ENCODE measurements around the gene PEX12. TPM values are rescaled to one million over a fixed set of nuclear protein-coding genes. Genes with fewer than 3 reads are reported as not detected.
"Not testable (repeated sequence)": the region's sequence is repeated elsewhere in the genome, so short reads cannot be mapped to it uniquely, and the experiment has no call there.

PEX12 gene
- 1 to 10 TPM; 4.9 to 6.0 TPM for total RNA-seq

DNA sequence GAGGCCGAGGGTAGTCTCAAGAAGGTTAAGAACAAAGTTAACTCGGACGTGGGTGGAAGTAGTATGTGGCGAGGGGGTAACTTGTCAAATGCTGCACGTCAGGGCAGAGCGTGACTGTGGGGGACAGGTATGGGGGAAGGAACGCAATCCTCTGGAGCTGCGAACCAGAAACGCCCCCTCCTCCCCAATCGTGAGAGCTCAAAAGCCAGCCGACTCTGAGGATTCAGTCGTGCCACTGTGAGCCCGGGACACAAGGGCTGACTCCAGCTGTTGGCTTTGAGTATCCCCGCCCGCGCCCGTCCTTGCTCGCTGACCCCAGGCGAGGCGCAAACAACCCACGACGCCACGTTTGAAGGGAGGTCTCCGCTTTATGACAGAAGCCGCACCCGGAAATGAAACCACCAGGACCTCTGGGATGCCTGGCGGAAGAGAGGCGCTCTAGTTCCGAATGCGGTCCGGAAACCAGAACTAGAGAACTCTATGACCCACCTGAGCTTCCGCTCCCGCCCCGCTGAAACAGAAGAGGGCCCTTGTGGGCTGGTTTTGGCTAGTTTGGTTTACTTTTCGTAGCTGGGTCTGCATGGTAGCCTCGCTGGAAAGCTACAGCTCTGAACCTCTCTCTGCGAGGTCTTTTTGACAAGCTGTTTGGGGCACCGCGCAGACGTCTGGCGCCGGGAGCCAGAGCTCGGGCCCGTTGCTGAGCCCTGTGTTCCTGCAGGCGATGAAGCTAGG lies at the start of gene PEX12:
Gene PEX12 (minus strand): TSS at position 375 of the 732 bp plus-strand sequence. CDS start 550 bp downstream, outside the sequence.
- peaks cover 6% of the 10 kb centered on the region for H3K36me3 Mint-ChIP-seq
- peak within 1 kb of the TSS; percentile 94 for H3K4me3 Mint-ChIP-seq
- ChIA-PET CTCF (interaction anchor here (0.7 to 2.1 kb wide), 10 partner anchors 10 to 407 kb away, joined by 3 to 9 read pairs (median 4); no protein-coding TSS in a partner anchor), POLR2A (interaction anchor here (0.8 to 2.9 kb wide), 9 partner anchors 8 to 364 kb away, joined by 3 to 21 read pairs (median 9); partner anchors contain the start of genes AP2B1, SLFN12L, SLFN5 and TAF15)
- no peaks in the 10 kb centered on the region for H3K9me3 Mint-ChIP-seq
- intact Hi-C loops (cut with micrococcal nuclease) = loop anchor here (1.0 to 2.0 kb wide), 4 partner anchors 9 to 336 kb away; partner anchors contain the start of genes AP2B1 and SLFN5
- DNase-seq = peak; percentile 92
- peaks cover 20% of the 10 kb centered on the region for H3K4me1 Mint-ChIP-seq (ENCODE audit: low read depth)
- H3K27me3 Mint-ChIP-seq = no peaks in the 10 kb centered on the region
- peak within 1 kb of the TSS; percentile 98 for H3K27ac Mint-ChIP-seq

- H3K36me3 Mint-ChIP-seq = peaks cover 33% of the 10 kb centered on the region
- intact Hi-C loops (cut with micrococcal nuclease) = no loop called here
These were observed 49.0 kb upstream of the PEX12 start for GRCh38 chr17:35627417-35627816.

GRCh38 chr17:35621768-35622167 lies 43.4 kb upstream of the PEX12 start:
- CTCF ChIA-PET = interaction anchor here (1.1 kb wide), 1 partner anchor 9 kb away, joined by 5 read pairs; no protein-coding TSS in a partner anchor

More at GRCh38 chr17:35627417-35627816, 49.0 kb upstream of the PEX12 start:
- ChIA-PET POLR2A (no interaction called here), CTCF (interaction anchor here (0.8 to 2.6 kb wide), 3 partner anchors 14 to 137 kb away, joined by 3 to 6 read pairs (median 5); no protein-coding TSS in a partner anchor)
- Mint-ChIP-seq H3K4me1 (ENCODE audit: low read depth) (peaks cover 7% of the 10 kb centered on the region), H3K9me3 (no peaks in the 10 kb centered on the region), H3K27ac (no peak overlapping the region), H3K4me3 (no peak overlapping the region), H3K27me3 (no peaks in the 10 kb centered on the region)
- DNase-seq = no peak

GRCh38 chr17:35618628-35619027 lies 40.3 kb upstream of the PEX12 start:
- H3K27me3 Mint-ChIP-seq = no peaks in the 10 kb centered on the region
- POLR2A ChIA-PET = no interaction called here
- no peaks in the 10 kb centered on the region for H3K4me1 Mint-ChIP-seq (ENCODE audit: low read depth)
- CTCF ChIA-PET = interaction anchor here (1.5 to 2.0 kb wide), 2 partner anchors 129 to 145 kb away, joined by 5 to 8 read pairs; no protein-coding TSS in a partner anchor
- intact Hi-C loops (cut with micrococcal nuclease) = no loop called here
- peaks cover 3% of the 10 kb centered on the region for H3K36me3 Mint-ChIP-seq
- no peak overlapping the region for H3K4me3 Mint-ChIP-seq
- no peak for DNase-seq
- no peaks in the 10 kb centered on the region for H3K9me3 Mint-ChIP-seq
- no peak overlapping the region for H3K27ac Mint-ChIP-seq

More at GRCh38 chr17:35621768-35622167, 43.4 kb upstream of the PEX12 start:
- Mint-ChIP-seq H3K9me3 (no peaks in the 10 kb centered on the region), H3K27me3 (no peaks in the 10 kb centered on the region), H3K4me3 (no peak overlapping the region), H3K4me1 (ENCODE audit: low read depth) (no peaks in the 10 kb centered on the region), H3K36me3 (peaks cover 15% of the 10 kb centered on the region), H3K27ac (no peak overlapping the region)
- intact Hi-C loops (cut with micrococcal nuclease) = no loop called here
- POLR2A ChIA-PET = no interaction called here
- no peak for DNase-seq

- no peaks in the 10 kb centered on the region for H3K27me3 Mint-ChIP-seq
These were observed 39.1 kb upstream of the PEX12 start for GRCh38 chr17:35617505-35617904.

DNA sequence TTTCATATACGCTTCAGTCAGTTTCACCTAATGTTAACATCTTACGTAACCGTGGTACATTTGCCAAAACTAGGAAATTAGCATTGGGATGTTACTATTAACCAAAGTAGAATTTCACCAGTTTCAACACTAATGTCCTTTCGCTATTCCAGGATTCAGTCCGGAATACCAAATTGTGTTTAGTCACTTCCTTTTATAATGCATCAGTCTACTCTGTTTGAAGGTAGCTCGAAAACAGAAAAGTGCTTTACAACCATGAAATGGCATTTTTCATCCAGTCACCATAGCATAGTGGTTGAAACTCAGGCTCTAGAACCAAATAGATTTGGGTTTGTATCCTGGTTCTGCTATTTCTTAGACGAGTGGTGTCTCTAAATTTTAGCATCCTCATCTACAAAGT lies 38.2 kb upstream of the PEX12 start:
- Mint-ChIP-seq H3K27ac (no peak overlapping the region), H3K4me1 (ENCODE audit: low read depth) (no peaks in the 10 kb centered on the region), H3K4me3 (no peak overlapping the region), H3K36me3 (peaks cover 6% of the 10 kb centered on the region), H3K27me3 (no peaks in the 10 kb centered on the region), H3K9me3 (no peaks in the 10 kb centered on the region)
- CTCF ChIA-PET = no interaction called here
- POLR2A ChIA-PET = no interaction called here
- intact Hi-C loops (cut with micrococcal nuclease) = no loop called here
- DNase-seq = no peak

More at GRCh38 chr17:35617505-35617904, 39.1 kb upstream of the PEX12 start:
- H3K36me3 Mint-ChIP-seq = peaks cover 3% of the 10 kb centered on the region
- H3K9me3 Mint-ChIP-seq = no peaks in the 10 kb centered on the region
- POLR2A ChIA-PET = no interaction called here
- H3K27ac Mint-ChIP-seq = no peak overlapping the region
- intact Hi-C loops (cut with micrococcal nuclease) = no loop called here
- H3K4me1 Mint-ChIP-seq (ENCODE audit: low read depth) = no peaks in the 10 kb centered on the region
- CTCF ChIA-PET = interaction anchor here (0.6 kb wide), 1 partner anchor 101 kb away, joined by 3 read pairs; no protein-coding TSS in a partner anchor
- DNase-seq = no peak
- H3K4me3 Mint-ChIP-seq = no peak overlapping the region

GRCh38 chr17:35614810-35615209 lies 36.4 kb upstream of the PEX12 start:
- H3K4me3 Mint-ChIP-seq = no peak overlapping the region
- no peak for DNase-seq
- intact Hi-C loops (cut with micrococcal nuclease) = no loop called here
- H3K27ac Mint-ChIP-seq = no peak overlapping the region
- no peaks in the 10 kb centered on the region for H3K27me3 Mint-ChIP-seq
- ChIA-PET CTCF (interaction anchor here (0.8 to 5.0 kb wide), 5 partner anchors 19 to 149 kb away, joined by 4 to 131 read pairs (median 6); no protein-coding TSS in a partner anchor), POLR2A (no interaction called here)
- H3K36me3 Mint-ChIP-seq = peaks cover 10% of the 10 kb centered on the region
- H3K9me3 Mint-ChIP-seq = no peaks in the 10 kb centered on the region
- no peaks in the 10 kb centered on the region for H3K4me1 Mint-ChIP-seq (ENCODE audit: low read depth)

GRCh38 chr17:35612924-35613521 lies 34.7 kb upstream of the PEX12 start:
- ChIA-PET POLR2A (no interaction called here), CTCF (interaction anchor here (0.6 to 5.0 kb wide), 24 partner anchors 8 to 446 kb away, joined by 3 to 131 read pairs (median 4); partner anchors contain the start of gene RASL10B)
- Mint-ChIP-seq H3K27me3 (no peaks in the 10 kb centered on the region), H3K27ac (no peak overlapping the region), H3K9me3 (no peaks in the 10 kb centered on the region), H3K4me3 (no peak overlapping the region), H3K4me1 (ENCODE audit: low read depth) (no peaks in the 10 kb centered on the region), H3K36me3 (peaks cover 17% of the 10 kb centered on the region)
- peak; percentile 47 for DNase-seq
- intact Hi-C loops (cut with micrococcal nuclease) = loop anchor here (1.0 kb wide), 1 partner anchor 135 kb away; no protein-coding TSS in a partner anchor

- POLR2A ChIA-PET; H3K4me3 Mint-ChIP-seq; H3K27me3 Mint-ChIP-seq; H3K4me1 Mint-ChIP-seq (ENCODE audit: low read depth); H3K27ac Mint-ChIP-seq; H3K9me3 Mint-ChIP-seq; intact Hi-C loops (cut with micrococcal nuclease); DNase-seq: not testable (repeated sequence)
- CTCF ChIA-PET = interaction anchor here (0.8 to 5.0 kb wide), 3 partner anchors 8 to 136 kb away, joined by 3 to 131 read pairs (median 3); no protein-coding TSS in a partner anchor
- H3K36me3 Mint-ChIP-seq = peaks cover 26% of the 10 kb centered on the region
These were observed 32.4 kb upstream of the PEX12 start for GRCh38 chr17:35610746-35611145.

GRCh38 chr17:35609831-35610230 lies 31.5 kb upstream of the PEX12 start:
- DNase-seq = no peak
- intact Hi-C loops (cut with micrococcal nuclease) = no loop called here
- H3K36me3 Mint-ChIP-seq = peaks cover 27% of the 10 kb centered on the region
- H3K4me1 Mint-ChIP-seq (ENCODE audit: low read depth) = peaks cover 5% of the 10 kb centered on the region
- no peak overlapping the region for H3K27ac Mint-ChIP-seq
- POLR2A ChIA-PET = no interaction called here
- H3K9me3 Mint-ChIP-seq = no peaks in the 10 kb centered on the region
- CTCF ChIA-PET = no interaction called here
- no peaks in the 10 kb centered on the region for H3K27me3 Mint-ChIP-seq
- no peak overlapping the region for H3K4me3 Mint-ChIP-seq

- ChIA-PET POLR2A (interaction anchor here (1.1 to 1.4 kb wide), 2 partner anchors 8 to 81 kb away, joined by 3 read pairs; no protein-coding TSS in a partner anchor), CTCF (interaction anchor here (0.7 to 2.0 kb wide), 4 partner anchors 59 to 599 kb away, joined by 3 to 6 read pairs (median 3); no protein-coding TSS in a partner anchor)
- Mint-ChIP-seq H3K9me3 (no peaks in the 10 kb centered on the region), H3K27me3 (no peaks in the 10 kb centered on the region), H3K27ac (no peak overlapping the region), H3K4me3 (no peak overlapping the region), H3K36me3 (peaks cover 34% of the 10 kb centered on the region), H3K4me1 (ENCODE audit: low read depth) (peaks cover 5% of the 10 kb centered on the region)
- no peak for DNase-seq
- intact Hi-C loops (cut with micrococcal nuclease) = no loop called here
These were observed 29.0 kb upstream of the PEX12 start for GRCh38 chr17:35607239-35607847.

All from activated CD4-positive, alpha-beta memory T cell treated with anti-CD3 and anti-CD28 coated beads for 36 hours (primary cell).